ENCODE results near the gene CCL22.

The CCL22 gene

DNA sequence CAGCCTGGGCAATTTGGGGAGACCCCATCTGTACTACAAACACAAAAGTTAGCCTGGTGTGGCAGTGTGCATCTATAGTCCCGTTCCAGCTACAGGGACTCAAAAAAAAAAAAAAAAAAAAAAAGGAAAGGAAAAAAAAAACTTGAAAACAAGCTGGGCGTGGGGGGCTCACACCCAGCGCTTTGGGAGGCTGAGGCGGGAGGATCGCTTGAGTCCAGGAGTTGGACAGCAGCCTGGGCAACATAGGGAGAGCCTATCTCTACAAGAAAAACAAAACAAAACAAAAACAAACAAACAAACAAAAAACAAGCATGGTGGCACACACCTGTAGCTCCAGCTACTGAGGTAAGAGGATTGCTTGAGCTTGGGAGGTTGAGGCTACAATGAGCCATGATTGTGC, 33.1 kb downstream of the CCL22 start:
- H3K9me3 ChIP-seq (ENCODE audit: low read length) = no peaks in the 10 kb centered on the region
- H3F3A ChIP-seq (ENCODE audit: insufficient read depth, low read length) = no peaks in the 10 kb centered on the region
- no peaks in the 10 kb centered on the region for H3K9me2 ChIP-seq (ENCODE audit: low read depth, low read length)
- H3K27me3 ChIP-seq (ENCODE audit: insufficient read depth, low read length) = peaks cover 5% of the 10 kb centered on the region; the same call in 1 of the 2 replicates
- H3K9ac ChIP-seq (ENCODE audit: low read length) = no peak overlapping the region
- TF ChIP-seq EZH2 (IDR thresholded peaks at IDR 0.05; ENCODE audit: borderline replicate concordance, low read length) = no peak
- TF ChIP-seq, protein P1, sequence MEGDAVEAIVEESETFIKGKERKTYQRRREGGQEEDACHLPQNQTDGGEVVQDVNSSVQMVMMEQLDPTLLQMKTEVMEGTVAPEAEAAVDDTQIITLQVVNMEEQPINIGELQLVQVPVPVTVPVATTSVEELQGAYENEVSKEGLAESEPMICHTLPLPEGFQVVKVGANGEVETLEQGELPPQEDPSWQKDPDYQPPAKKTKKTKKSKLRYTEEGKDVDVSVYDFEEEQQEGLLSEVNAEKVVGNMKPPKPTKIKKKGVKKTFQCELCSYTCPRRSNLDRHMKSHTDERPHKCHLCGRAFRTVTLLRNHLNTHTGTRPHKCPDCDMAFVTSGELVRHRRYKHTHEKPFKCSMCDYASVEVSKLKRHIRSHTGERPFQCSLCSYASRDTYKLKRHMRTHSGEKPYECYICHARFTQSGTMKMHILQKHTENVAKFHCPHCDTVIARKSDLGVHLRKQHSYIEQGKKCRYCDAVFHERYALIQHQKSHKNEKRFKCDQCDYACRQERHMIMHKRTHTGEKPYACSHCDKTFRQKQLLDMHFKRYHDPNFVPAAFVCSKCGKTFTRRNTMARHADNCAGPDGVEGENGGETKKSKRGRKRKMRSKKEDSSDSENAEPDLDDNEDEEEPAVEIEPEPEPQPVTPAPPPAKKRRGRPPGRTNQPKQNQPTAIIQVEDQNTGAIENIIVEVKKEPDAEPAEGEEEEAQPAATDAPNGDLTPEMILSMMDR (IDR thresholded peaks at IDR 0.05; ENCODE audit: low read length) = no peak
- no peaks in the 10 kb centered on the region for H3K4me1 ChIP-seq (ENCODE audit: insufficient read depth, low read length, severe bottlenecking)
- H3K27ac ChIP-seq (ENCODE audit: low read depth, low read length, poor library complexity, severe bottlenecking) = no peak overlapping the region
- no peaks in the 10 kb centered on the region for H3K79me2 ChIP-seq (ENCODE audit: insufficient read depth, low read length)
- no peak overlapping the region for H2AFZ ChIP-seq (ENCODE audit: low read length)
- no peaks in the 10 kb centered on the region for H3K36me3 ChIP-seq (ENCODE audit: insufficient read depth, low read length)
- no peaks in the 10 kb centered on the region for H4K20me1 ChIP-seq (ENCODE audit: insufficient read depth, low read length)
- H3K4me3 ChIP-seq (ENCODE audit: low read depth, low read length, poor library complexity, severe bottlenecking) = no peak overlapping the region
- H3K4me2 ChIP-seq (ENCODE audit: low read length) = no peak overlapping the region

DNA sequence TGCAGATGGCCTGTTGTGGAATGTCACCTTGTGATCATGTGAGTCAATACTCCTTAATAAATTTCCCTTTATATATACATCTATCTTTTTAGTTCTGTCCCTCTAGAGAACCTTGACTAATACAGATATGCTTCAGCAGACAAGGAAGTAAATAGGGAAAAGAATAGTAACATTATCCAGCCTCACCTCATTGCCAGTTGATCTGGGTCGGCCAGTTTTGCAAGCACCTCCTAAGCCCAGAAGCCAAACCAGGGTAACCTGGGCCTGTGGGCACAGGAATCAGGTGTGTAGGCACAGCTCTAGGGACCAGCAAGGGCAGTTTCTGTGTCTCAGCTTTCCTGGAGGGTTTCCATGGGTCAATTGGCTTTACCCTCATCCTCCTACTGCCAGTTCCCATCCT, 34.1 kb downstream of the CCL22 start:
- TF ChIP-seq, protein P1 (IDR thresholded peaks at IDR 0.05; ENCODE audit: low read length) = no peak
- no peak for TF ChIP-seq EZH2 (IDR thresholded peaks at IDR 0.05; ENCODE audit: borderline replicate concordance, low read length)
- no peaks in the 10 kb centered on the region for H3K36me3 ChIP-seq (ENCODE audit: insufficient read depth, low read length)
- no peaks in the 10 kb centered on the region for H3K79me2 ChIP-seq (ENCODE audit: insufficient read depth, low read length)
- no peak overlapping the region for H2AFZ ChIP-seq (ENCODE audit: low read length)
- no peak overlapping the region for H3K27ac ChIP-seq (ENCODE audit: low read depth, low read length, poor library complexity, severe bottlenecking)
- H3K4me2 ChIP-seq (ENCODE audit: low read length) = no peak overlapping the region
- no peaks in the 10 kb centered on the region for H4K20me1 ChIP-seq (ENCODE audit: insufficient read depth, low read length)
- H3K4me3 ChIP-seq (ENCODE audit: low read depth, low read length, poor library complexity, severe bottlenecking) = no peak overlapping the region
- peaks cover 5% of the 10 kb centered on the region; the same call in 1 of the 2 replicates for H3K27me3 ChIP-seq (ENCODE audit: insufficient read depth, low read length)
- H3F3A ChIP-seq (ENCODE audit: insufficient read depth, low read length) = no peaks in the 10 kb centered on the region
- H3K9me3 ChIP-seq (ENCODE audit: low read length) = no peaks in the 10 kb centered on the region
- no peaks in the 10 kb centered on the region for H3K4me1 ChIP-seq (ENCODE audit: insufficient read depth, low read length, severe bottlenecking)
- H3K9ac ChIP-seq (ENCODE audit: low read length) = no peak overlapping the region
- no peaks in the 10 kb centered on the region for H3K9me2 ChIP-seq (ENCODE audit: low read depth, low read length)

DNA sequence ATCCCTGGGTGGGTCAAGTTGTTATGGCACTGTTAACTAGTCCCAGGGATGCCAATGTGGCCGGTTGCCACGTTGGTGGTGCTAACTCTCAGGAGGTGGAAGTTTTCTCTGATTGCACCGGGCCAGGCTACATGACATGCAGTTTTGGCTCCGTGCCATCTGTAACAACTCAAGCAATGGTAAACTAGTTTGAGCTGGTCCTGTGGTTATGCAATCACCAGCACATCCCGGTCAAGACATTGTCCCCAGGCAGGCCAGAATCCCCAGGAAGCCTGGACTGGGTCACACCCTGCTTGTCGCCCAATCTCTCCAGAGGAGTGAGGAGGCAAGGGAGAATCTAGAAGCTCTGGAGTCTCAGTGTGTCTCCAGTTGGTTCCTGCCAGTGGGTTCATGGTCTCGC, 35.9 kb downstream of the CCL22 start:
- Histone ChIP-seq H3K4me2 (ENCODE audit: low read length) (no peak overlapping the region), H3F3A (ENCODE audit: insufficient read depth, low read length) (no peaks in the 10 kb centered on the region), H3K9me2 (ENCODE audit: low read depth, low read length) (no peaks in the 10 kb centered on the region), H3K27ac (ENCODE audit: low read depth, low read length, poor library complexity, severe bottlenecking) (no peak overlapping the region), H3K4me3 (ENCODE audit: low read depth, low read length, poor library complexity, severe bottlenecking) (no peak overlapping the region), H3K4me1 (ENCODE audit: insufficient read depth, low read length, severe bottlenecking) (no peaks in the 10 kb centered on the region), H3K9me3 (ENCODE audit: low read length) (no peaks in the 10 kb centered on the region), H4K20me1 (ENCODE audit: insufficient read depth, low read length) (no peaks in the 10 kb centered on the region), H3K27me3 (ENCODE audit: insufficient read depth, low read length) (0 out of 2 replicates have a peak, but pooled peaks cover 5% of the 10 kb centered on the region), H3K36me3 (ENCODE audit: insufficient read depth, low read length) (no peaks in the 10 kb centered on the region), H3K79me2 (ENCODE audit: insufficient read depth, low read length) (no peaks in the 10 kb centered on the region), H2AFZ (ENCODE audit: low read length) (no peak overlapping the region), H3K9ac (ENCODE audit: low read length) (no peak overlapping the region)
- no peak for TF ChIP-seq EZH2 (IDR thresholded peaks at IDR 0.05; ENCODE audit: borderline replicate concordance, low read length)
- TF ChIP-seq, protein P1 (IDR thresholded peaks at IDR 0.05; ENCODE audit: low read length) = no peak

Measured in OCI-LY1 (cell line).